ENCODE results near the gene DAG1.

DNA sequence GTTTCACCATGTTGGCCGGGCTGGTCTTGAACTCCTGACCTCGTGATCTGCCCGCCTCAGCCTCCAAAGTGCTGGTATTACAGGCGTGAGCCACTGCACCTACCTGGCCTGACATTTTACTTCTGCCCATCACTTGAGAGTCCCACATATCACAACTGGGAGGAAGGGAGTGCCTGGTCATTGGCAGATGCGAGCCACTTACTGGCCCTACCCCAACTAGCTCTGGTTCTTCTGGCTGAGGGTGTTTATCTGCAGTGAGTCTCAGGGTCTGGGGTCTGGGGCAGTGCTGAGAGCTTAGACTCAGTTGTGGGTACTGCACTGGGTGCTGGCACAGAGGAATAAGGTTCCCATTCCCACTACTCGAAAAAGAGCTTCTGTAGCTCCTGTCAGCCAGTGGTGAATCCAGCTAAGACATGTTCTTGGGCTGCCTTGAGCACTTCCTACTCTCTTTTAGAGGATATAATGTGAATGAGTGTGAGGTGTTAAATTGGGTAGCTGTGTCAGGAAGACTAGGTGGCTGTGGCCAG is 30.2 kb downstream of the DAG1 start:
- no peak for TF ChIP-seq EZH2 (IDR thresholded peaks at IDR 0.05; ENCODE audit: borderline replicate concordance, low read depth, low read length, poor library complexity, severe bottlenecking)
- no peak for TF ChIP-seq CTCF (conservative IDR thresholded peaks at IDR 0.05; ENCODE audit: low read depth, low read length)
